GM19467 (cell line): ENCODE measurements around the gene GSAP.

Experiments
- ATAC-seq: cut with Tn5 transposase; IDR thresholded peaks from one replicate; pipeline ENCODE4 v1.9.1; 2021; ENCODE audit warnings: mild to moderate bottlenecking, moderate library complexity; ENCODE audit not compliant: unreplicated experiment

Gene GSAP

DNA sequence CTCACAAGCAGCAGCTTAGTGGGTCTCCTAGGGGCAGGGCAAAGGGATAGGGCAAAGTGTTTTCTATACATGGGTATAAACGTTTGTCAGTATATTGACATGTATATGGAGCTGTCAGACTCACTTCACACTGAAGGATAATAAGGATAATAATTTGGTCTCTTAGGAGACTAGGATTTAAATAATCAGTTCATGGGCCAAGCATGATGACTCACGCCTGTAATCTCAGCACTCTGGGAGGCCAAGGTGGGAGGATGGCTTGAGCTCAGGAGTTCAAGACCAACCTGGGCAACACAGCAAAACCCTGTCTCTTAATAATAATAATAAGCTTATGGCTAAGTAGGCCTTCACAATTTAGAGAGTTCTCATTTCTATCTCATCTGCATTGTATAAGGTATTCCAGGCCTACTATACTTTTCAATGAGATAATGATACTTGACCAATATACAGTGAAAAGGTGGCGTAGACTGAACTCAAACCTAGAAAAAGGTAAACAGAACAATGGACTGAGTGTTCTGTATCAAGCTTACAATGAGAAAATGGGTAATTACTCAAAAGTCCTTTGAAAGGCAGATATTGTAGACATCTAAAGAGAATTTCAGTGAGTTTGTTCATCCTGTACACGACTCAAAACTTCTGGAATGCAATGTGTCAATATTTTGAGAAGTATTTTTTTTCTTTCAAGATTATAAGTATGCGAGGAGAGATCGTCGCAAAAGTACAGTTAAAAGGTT lies 7.0 kb downstream of the GSAP start:
- ATAC-seq, result no peak

DNA sequence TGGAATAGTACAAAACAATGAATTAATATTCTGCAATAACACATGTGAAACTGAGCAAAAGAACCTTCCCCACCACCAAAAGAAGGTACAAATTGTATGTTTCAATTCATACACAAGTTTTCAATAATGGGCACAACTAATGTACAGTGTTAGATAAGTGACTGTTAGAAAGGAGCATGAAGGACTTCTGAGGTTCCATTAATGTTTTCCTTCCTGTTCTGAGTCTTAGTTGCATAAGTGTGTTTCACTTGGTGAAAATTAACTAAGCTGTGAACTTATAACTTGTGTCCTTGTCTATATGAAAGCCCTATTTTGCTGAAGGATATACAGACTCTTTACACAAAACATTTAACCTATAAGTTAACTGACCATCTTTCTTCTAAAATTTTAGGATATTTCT lies 8.2 kb downstream of the GSAP start:
- no peak for ATAC-seq

DNA sequence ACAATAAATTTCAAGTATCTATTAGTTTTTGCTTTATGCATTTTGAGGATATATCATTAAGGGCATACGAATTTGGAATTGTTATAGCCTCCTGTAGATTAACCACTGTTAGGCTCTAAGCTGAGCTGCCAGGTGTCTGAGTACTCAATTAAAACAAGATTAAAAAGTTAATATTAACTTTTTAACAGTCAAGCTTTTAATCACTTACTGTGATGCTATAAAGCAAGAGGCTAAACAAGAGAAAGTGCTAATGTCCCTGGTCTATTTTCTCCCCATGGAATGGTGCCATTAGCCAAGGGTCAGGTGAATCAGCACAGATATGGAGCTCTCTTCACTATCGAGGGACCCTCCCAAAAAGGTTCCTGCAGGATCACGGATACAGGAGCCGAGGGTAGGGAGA lies 9.7 kb downstream of the GSAP start:
- ATAC-seq, result no peak

DNA sequence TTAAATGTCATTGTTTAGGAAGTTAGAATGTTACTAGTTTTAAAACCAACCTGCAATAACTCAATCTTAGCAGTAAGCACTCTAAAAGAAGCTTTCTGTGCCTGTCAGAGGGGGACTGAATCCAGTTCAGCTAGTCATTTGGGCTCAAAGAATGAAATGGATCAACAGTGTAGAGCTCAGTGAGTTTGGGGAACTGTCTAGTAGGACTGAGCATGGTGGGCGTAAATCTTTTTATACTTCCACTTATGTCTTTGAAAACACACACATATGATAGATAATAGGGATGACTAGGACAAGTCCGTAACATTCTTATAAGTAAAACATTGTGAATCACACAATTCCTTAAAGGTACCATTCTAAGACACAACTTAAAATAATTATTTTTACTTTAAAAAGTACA lies 11.5 kb downstream of the GSAP start:
- no peak for ATAC-seq

DNA sequence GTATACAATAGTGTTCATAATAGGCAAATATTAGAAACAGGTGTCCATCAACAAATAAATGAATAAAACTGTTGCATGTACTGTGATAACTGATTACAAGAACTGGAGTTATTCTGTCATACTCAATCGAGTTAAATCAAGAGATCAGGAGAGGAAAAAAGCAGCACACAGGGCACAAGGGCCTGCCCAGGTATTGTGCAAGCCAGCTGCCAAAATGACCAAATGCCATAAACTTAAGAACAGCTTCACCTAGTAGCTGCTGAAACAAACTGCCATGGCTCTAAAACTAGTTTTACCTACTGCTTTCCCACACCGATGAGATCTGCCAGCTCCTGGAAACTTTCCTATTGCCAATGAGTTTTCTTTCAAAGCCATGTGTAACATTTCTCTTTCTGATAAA lies 12.2 kb downstream of the GSAP start:
- no peak for ATAC-seq

GRCh38 chr7:77402818-77403217 lies 13.3 kb downstream of the GSAP start:
- no peak for ATAC-seq

GRCh38 chr7:77401002-77401401 lies 15.1 kb downstream of the GSAP start:
- no peak for ATAC-seq

- ATAC-seq, result no peak
Measured at GRCh38 chr7:77399816-77400215, 16.3 kb downstream of the GSAP start.

GRCh38 chr7:77396894-77397547 lies 19.1 kb downstream of the GSAP start:
- no peak for ATAC-seq

- no peak for ATAC-seq
Measured at GRCh38 chr7:77395626-77396025, 20.5 kb downstream of the GSAP start.

- no peak for ATAC-seq
Measured at GRCh38 chr7:77393954-77394353, 22.2 kb downstream of the GSAP start.

DNA sequence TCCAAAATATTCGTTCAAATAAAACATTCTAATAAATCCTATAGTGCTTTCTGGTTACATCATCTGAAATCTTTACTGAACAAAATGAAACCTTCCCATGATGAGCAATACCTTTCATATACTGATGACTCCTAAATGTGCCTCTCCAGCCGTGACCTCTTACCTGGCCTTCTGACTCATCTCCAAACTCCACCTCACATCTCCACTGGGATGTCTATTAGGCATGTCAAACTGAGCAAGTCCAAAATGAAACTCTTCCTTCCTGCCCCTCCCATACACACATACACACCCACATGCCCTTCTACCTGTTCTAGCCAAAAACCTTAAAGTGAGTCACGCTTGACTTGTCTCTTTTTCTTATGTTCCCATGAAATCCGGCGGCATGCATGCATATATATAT lies 22.9 kb downstream of the GSAP start:
- peak; percentile 89 for ATAC-seq

- ATAC-seq, result no peak
Measured at GRCh38 chr7:77391230-77391629, 24.9 kb downstream of the GSAP start.

- ATAC-seq, result no peak
Measured at GRCh38 chr7:77388055-77388641, 28.0 kb downstream of the GSAP start.

DNA sequence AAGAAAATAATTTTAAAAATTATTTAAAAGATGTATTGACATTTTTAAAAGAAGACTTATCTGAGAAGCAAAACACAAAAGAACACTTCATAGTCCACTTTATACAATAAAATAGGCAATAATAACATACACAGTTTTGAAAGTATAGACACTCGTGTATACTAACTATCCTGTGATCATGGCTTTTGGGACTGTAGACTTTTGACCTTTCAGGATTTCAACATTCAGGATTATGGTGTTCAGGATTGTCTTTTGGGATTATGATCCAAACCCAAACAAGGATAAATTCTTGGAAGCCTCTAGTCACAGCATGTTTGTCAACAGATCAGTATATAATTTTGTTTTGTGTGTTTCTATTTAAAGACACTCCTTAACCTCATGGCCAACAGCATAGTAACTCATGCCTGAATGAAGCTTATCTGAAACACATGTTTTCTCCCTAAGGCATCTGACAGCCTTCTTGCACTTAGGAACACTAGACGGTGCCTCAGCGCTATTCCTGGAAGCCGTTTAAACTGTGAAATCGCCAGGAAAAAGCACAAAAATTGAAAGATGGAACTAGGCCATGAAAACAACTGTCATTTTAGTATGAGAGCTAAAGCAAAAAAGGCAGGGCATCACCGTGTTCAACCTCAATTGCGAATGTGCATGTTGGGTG lies 29.9 kb downstream of the GSAP start:
- no peak for ATAC-seq

GRCh38 chr7:77383333-77383740 lies 32.8 kb downstream of the GSAP start:
- no peak for ATAC-seq

DNA sequence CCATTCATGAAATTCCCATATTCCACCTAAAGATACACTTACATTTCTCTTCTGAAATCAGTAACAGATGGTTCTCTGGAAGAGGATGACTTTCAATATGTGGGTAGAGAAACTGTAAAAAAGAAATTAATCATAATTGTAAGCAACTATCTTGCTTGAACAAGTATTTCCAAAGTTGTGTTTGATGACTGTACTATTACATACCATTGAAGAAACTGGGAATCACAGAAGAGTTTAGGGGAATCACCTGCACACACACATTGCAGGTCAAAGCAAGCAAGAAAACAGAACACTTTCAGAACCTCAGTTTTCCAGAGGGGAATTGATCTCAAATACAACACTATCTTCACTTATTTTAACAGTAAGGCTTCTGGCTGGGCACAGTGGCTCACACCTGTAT lies 33.6 kb downstream of the GSAP start:
- ATAC-seq, result no peak

DNA sequence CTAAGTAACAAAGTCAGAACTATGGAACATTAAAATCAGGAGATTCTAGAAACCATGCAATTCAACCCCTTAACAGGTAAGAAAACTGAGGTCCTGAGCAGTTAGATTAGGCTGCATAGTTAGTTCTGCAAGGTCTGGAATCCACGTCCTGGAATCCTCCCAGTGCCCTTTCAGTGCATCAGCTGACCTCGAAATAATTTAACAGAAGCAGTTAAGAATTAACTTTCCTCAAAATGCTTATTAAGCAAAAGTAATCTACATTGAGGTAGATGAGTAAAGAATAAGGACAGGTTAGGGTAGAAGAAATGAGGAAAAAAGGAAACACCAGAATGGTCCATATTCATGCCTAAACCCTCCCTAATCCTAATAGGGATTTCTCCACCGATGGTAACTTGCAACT lies 37.6 kb downstream of the GSAP start:
- no peak for ATAC-seq

DNA sequence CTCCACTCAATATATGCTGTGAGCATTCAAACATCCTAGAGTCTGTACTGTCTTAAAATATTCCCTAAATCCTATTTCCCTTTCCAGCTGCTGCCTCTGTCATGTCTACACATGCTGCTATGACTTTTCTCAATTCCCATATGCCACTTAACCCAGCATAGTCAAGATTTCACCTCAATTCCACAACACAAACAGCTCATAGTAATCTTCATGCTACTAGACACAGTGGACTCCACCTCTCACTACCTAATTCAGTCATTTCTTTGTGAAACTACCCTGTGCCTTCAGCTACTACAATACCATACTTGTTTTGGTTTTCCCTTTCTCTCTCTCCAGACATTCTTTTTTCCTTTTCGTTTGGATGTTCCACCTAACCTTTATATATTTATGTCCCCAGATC lies 45.5 kb downstream of the GSAP start:
- ATAC-seq, result no peak

DNA sequence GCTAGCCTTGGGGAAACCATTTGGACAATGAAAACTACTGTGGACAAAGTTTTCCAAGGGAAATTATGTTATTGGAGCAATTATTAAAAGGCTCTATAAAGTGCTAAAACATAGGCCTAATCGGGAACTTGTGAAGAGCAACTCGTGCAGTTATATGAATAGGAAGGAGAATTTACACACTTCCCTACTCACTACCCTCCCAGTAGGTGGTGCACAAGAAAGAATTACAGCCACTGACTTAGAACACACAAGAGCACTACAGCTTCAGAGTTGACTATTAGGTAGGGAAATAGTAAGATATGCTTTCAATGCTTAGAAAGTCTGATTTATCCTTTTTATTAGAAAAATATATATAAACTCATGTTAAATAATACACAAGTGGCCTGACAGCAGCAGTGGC lies 47.2 kb downstream of the GSAP start:
- no peak for ATAC-seq

- no peak for ATAC-seq
Measured at GRCh38 chr7:77367976-77368375, 48.2 kb downstream of the GSAP start.

GRCh38 chr7:77362905-77363304 lies 53.2 kb downstream of the GSAP start:
- ATAC-seq, result no peak
